ENCODE results near the gene DAB1. TPM values are rescaled to one million over a fixed set of nuclear protein-coding genes. Genes with fewer than 3 reads are reported as not detected.

Gene DAB1
- total RNA-seq, 4 donors from 2014 or later, result 0.48 to 1.2 TPM; not detected in 2

- TF ChIP-seq POLR2A (IDR thresholded peaks at IDR 0.05) (no peak), EP300 (IDR thresholded peaks at IDR 0.05; ENCODE audit: low read depth) (no peak), POLR2AphosphoS5 (IDR thresholded peaks at IDR 0.05) (no peak)
- TF ChIP-seq, protein P1, sequence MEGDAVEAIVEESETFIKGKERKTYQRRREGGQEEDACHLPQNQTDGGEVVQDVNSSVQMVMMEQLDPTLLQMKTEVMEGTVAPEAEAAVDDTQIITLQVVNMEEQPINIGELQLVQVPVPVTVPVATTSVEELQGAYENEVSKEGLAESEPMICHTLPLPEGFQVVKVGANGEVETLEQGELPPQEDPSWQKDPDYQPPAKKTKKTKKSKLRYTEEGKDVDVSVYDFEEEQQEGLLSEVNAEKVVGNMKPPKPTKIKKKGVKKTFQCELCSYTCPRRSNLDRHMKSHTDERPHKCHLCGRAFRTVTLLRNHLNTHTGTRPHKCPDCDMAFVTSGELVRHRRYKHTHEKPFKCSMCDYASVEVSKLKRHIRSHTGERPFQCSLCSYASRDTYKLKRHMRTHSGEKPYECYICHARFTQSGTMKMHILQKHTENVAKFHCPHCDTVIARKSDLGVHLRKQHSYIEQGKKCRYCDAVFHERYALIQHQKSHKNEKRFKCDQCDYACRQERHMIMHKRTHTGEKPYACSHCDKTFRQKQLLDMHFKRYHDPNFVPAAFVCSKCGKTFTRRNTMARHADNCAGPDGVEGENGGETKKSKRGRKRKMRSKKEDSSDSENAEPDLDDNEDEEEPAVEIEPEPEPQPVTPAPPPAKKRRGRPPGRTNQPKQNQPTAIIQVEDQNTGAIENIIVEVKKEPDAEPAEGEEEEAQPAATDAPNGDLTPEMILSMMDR (IDR thresholded peaks at IDR 0.05), result no peak
- H3K4me3 ChIP-seq, result no peak overlapping the region
- no peaks in the 10 kb centered on the region for H3K4me1 ChIP-seq
- WGBS, 2 donors (ENCODE audit: low coverage in 1 of 2), result 79 to 89% methylated on average over 2 of the region's 2 CpGs
- no peaks in the 10 kb centered on the region for H3K36me3 ChIP-seq
- in situ Hi-C loops (cut with MboI; ENCODE audit: low pct_ligation_motif_present in 1 of 4, low pct_unique_long_range_greater_than_20kb in 1 of 4, low sequenced_read_pairs in 3 of 4) (no loop called here), intact Hi-C loops (cut with DNase I; ENCODE audit: low total_unique reads) (no loop called here)
- peaks cover 3% of the 10 kb centered on the region for H3K27me3 ChIP-seq
- H3K9me3 ChIP-seq, result no peaks in the 10 kb centered on the region
- no peak overlapping the region for H3K27ac ChIP-seq
- no peak for DNase-seq
Observed at GRCh38 chr1:57122031-57122430, 301.8 kb downstream of the DAB1 start.

DNA sequence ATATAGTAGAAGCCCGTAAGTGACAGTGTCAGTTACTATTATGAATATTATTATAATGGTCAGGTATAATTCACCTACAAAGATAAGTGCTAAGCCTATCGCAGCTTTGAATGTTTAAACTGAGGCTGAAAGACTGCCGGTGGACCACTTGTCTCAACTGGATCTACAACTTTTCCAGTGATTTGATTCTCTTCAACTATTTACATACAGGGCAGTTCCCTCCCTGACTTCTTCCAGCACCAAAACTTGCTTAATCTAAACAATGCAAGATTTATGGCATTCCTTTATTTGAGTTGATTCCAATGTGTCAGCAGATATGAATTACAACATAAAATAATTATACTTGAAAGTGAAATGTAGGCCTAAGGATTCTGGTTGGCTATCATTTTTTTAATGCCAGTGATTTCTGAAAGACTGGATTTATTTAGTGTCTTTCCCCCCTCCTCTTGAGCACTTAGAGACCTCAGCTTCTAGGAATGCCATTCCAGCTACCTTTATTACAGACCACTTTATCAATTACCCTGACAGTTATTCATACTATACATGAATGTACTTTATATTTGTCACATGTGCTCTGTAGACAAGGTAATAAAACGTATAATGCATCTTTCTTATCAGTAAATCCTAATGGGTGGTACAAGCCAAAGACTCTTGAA lies 304.8 kb downstream of the DAB1 start:
- no peak overlapping the region for H3K27ac ChIP-seq
- H3K4me1 ChIP-seq, result no peaks in the 10 kb centered on the region
- no peak overlapping the region for H3K4me3 ChIP-seq
- H3K9me3 ChIP-seq, result no peaks in the 10 kb centered on the region
- H3K36me3 ChIP-seq, result no peaks in the 10 kb centered on the region
- DNase-seq, result no peak
- TF ChIP-seq, protein P1 (IDR thresholded peaks at IDR 0.05), result no peak
- TF ChIP-seq POLR2AphosphoS5 (IDR thresholded peaks at IDR 0.05) (no peak), EP300 (IDR thresholded peaks at IDR 0.05; ENCODE audit: low read depth) (no peak), POLR2A (IDR thresholded peaks at IDR 0.05) (no peak)
- WGBS, 2 donors (ENCODE audit: low coverage in 1 of 2), result 32 to 42% methylated on average over 4 of the region's 4 CpGs
- intact Hi-C loops (cut with DNase I; ENCODE audit: low total_unique reads), result no loop called here
- in situ Hi-C loops (cut with MboI; ENCODE audit: low pct_ligation_motif_present in 1 of 4, low pct_unique_long_range_greater_than_20kb in 1 of 4, low sequenced_read_pairs in 3 of 4), result no loop called here
- peaks cover 3% of the 10 kb centered on the region for H3K27me3 ChIP-seq

DNA sequence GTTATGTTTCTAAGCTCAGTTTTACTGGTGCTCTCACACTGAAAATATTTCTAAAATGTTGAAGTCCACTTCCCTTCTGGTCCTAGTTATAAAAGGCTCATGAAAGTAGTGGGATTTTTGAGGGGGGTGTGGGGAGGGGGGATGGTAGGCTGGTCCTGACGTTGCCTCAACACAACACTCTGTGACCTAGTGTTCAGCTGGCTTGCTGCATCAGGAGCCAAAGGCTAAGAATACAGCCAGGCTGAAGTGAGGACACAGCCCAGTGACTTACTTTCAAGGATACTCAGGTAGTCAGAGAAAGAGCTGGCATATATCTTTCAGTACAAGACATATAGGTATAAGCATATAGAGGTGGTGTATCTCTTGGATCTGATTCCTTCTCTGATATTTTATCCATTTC lies 306.1 kb downstream of the DAB1 start:
- no peak overlapping the region for H3K4me3 ChIP-seq
- no peaks in the 10 kb centered on the region for H3K9me3 ChIP-seq
- no peak overlapping the region for H3K27ac ChIP-seq
- H3K4me1 ChIP-seq, result no peaks in the 10 kb centered on the region
- H3K36me3 ChIP-seq, result no peaks in the 10 kb centered on the region
- H3K27me3 ChIP-seq, result peaks cover 3% of the 10 kb centered on the region
- in situ Hi-C loops (cut with MboI; ENCODE audit: low pct_ligation_motif_present in 1 of 4, low pct_unique_long_range_greater_than_20kb in 1 of 4, low sequenced_read_pairs in 3 of 4) (no loop called here), intact Hi-C loops (cut with DNase I; ENCODE audit: low total_unique reads) (no loop called here)
- DNase-seq, result no peak
- WGBS, 2 donors (ENCODE audit: low coverage in 1 of 2), result 40 to 53% methylated on average over 1 of the region's 1 CpG
- TF ChIP-seq POLR2A (IDR thresholded peaks at IDR 0.05), result no peak
- TF ChIP-seq POLR2AphosphoS5 (IDR thresholded peaks at IDR 0.05), result no peak
- no peak for TF ChIP-seq EP300 (IDR thresholded peaks at IDR 0.05; ENCODE audit: low read depth)
- TF ChIP-seq, protein P1 (IDR thresholded peaks at IDR 0.05), result no peak

- Histone ChIP-seq H3K36me3 (no peaks in the 10 kb centered on the region), H3K27ac (no peak overlapping the region), H3K27me3 (peaks cover 3% of the 10 kb centered on the region), H3K4me1 (no peaks in the 10 kb centered on the region), H3K4me3 (no peak overlapping the region), H3K9me3 (no peaks in the 10 kb centered on the region)
- TF ChIP-seq EP300 (IDR thresholded peaks at IDR 0.05; ENCODE audit: low read depth), result no peak
- no peak for TF ChIP-seq POLR2A (IDR thresholded peaks at IDR 0.05)
- TF ChIP-seq, protein P1 (IDR thresholded peaks at IDR 0.05), result no peak
- no peak for TF ChIP-seq POLR2AphosphoS5 (IDR thresholded peaks at IDR 0.05)
- WGBS, 2 donors (ENCODE audit: low coverage in 1 of 2), result 70 to 91% methylated on average over 4 of the region's 4 CpGs
- in situ Hi-C loops (cut with MboI; ENCODE audit: low pct_ligation_motif_present in 1 of 4, low pct_unique_long_range_greater_than_20kb in 1 of 4, low sequenced_read_pairs in 3 of 4), result no loop called here
- intact Hi-C loops (cut with DNase I; ENCODE audit: low total_unique reads), result no loop called here
- DNase-seq, result no peak
Observed at GRCh38 chr1:57116871-57117270, 307.0 kb downstream of the DAB1 start.

Data from transverse colon (tissue), 4 donors.